ENCODE measurements around the gene HNRNPU.

HNRNPU gene

GRCh38 chr1:244858357-244858756, 6.0 kb downstream of the HNRNPU start:
- Histone ChIP-seq H2AFZ (ENCODE audit: low read length) (no peak overlapping the region), H3K27me3 (ENCODE audit: insufficient read depth, low read length) (no peaks in the 10 kb centered on the region), H3K4me2 (ENCODE audit: low read length) (no peak overlapping the region), H3K9me3 (ENCODE audit: low read length) (no peaks in the 10 kb centered on the region), H3K79me2 (ENCODE audit: insufficient read depth, low read length) (peaks cover 67% of the 10 kb centered on the region), H3K27ac (ENCODE audit: low read depth, low read length, poor library complexity, severe bottlenecking) (no peak overlapping the region), H3K9me2 (ENCODE audit: low read depth, low read length) (no peaks in the 10 kb centered on the region), H3K36me3 (ENCODE audit: insufficient read depth, low read length) (peaks cover 95% of the 10 kb centered on the region), H3K4me1 (ENCODE audit: insufficient read depth, low read length, severe bottlenecking) (peaks cover 30% of the 10 kb centered on the region), H3K9ac (ENCODE audit: low read length) (no peak overlapping the region), H3F3A (ENCODE audit: insufficient read depth, low read length) (no peaks in the 10 kb centered on the region; the same call in 1 of the 2 replicates), H3K4me3 (ENCODE audit: low read depth, low read length, poor library complexity, severe bottlenecking) (no peak overlapping the region), H4K20me1 (ENCODE audit: insufficient read depth, low read length) (peaks cover 21% of the 10 kb centered on the region; the same call in 1 of the 2 replicates)
- TF ChIP-seq, protein P1, sequence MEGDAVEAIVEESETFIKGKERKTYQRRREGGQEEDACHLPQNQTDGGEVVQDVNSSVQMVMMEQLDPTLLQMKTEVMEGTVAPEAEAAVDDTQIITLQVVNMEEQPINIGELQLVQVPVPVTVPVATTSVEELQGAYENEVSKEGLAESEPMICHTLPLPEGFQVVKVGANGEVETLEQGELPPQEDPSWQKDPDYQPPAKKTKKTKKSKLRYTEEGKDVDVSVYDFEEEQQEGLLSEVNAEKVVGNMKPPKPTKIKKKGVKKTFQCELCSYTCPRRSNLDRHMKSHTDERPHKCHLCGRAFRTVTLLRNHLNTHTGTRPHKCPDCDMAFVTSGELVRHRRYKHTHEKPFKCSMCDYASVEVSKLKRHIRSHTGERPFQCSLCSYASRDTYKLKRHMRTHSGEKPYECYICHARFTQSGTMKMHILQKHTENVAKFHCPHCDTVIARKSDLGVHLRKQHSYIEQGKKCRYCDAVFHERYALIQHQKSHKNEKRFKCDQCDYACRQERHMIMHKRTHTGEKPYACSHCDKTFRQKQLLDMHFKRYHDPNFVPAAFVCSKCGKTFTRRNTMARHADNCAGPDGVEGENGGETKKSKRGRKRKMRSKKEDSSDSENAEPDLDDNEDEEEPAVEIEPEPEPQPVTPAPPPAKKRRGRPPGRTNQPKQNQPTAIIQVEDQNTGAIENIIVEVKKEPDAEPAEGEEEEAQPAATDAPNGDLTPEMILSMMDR (IDR thresholded peaks at IDR 0.05; ENCODE audit: low read length), result no peak
- TF ChIP-seq EZH2 (IDR thresholded peaks at IDR 0.05; ENCODE audit: borderline replicate concordance, low read length), result no peak

GRCh38 chr1:244857761-244858160, 6.6 kb downstream of the HNRNPU start:
- Histone ChIP-seq H3K4me3 (ENCODE audit: low read depth, low read length, poor library complexity, severe bottlenecking) (no peak overlapping the region), H3K27me3 (ENCODE audit: insufficient read depth, low read length) (no peaks in the 10 kb centered on the region), H3K4me1 (ENCODE audit: insufficient read depth, low read length, severe bottlenecking) (peaks cover 30% of the 10 kb centered on the region), H3K79me2 (ENCODE audit: insufficient read depth, low read length) (peaks cover 66% of the 10 kb centered on the region), H3K9ac (ENCODE audit: low read length) (no peak overlapping the region), H2AFZ (ENCODE audit: low read length) (no peak overlapping the region), H3F3A (ENCODE audit: insufficient read depth, low read length) (no peaks in the 10 kb centered on the region; the same call in 1 of the 2 replicates), H3K9me2 (ENCODE audit: low read depth, low read length) (no peaks in the 10 kb centered on the region), H3K9me3 (ENCODE audit: low read length) (no peaks in the 10 kb centered on the region), H3K4me2 (ENCODE audit: low read length) (no peak overlapping the region), H3K27ac (ENCODE audit: low read depth, low read length, poor library complexity, severe bottlenecking) (no peak overlapping the region), H3K36me3 (ENCODE audit: insufficient read depth, low read length) (peaks cover 100% of the 10 kb centered on the region), H4K20me1 (ENCODE audit: insufficient read depth, low read length) (peaks cover 21% of the 10 kb centered on the region; the same call in 1 of the 2 replicates)
- no peak for TF ChIP-seq EZH2 (IDR thresholded peaks at IDR 0.05; ENCODE audit: borderline replicate concordance, low read length)
- TF ChIP-seq, protein P1 (IDR thresholded peaks at IDR 0.05; ENCODE audit: low read length), result no peak

- H3K4me1 ChIP-seq (ENCODE audit: insufficient read depth, low read length, severe bottlenecking), result peaks cover 8% of the 10 kb centered on the region
- no peaks in the 10 kb centered on the region for H3K9me2 ChIP-seq (ENCODE audit: low read depth, low read length)
- no peak overlapping the region for H3K27ac ChIP-seq (ENCODE audit: low read depth, low read length, poor library complexity, severe bottlenecking)
- peaks cover 100% of the 10 kb centered on the region for H3K36me3 ChIP-seq (ENCODE audit: insufficient read depth, low read length)
- no peaks in the 10 kb centered on the region for H3K9me3 ChIP-seq (ENCODE audit: low read length)
- H2AFZ ChIP-seq (ENCODE audit: low read length), result no peak overlapping the region
- H3K4me3 ChIP-seq (ENCODE audit: low read depth, low read length, poor library complexity, severe bottlenecking), result no peak overlapping the region
- H3K4me2 ChIP-seq (ENCODE audit: low read length), result no peak overlapping the region
- H3K79me2 ChIP-seq (ENCODE audit: insufficient read depth, low read length), result peaks cover 38% of the 10 kb centered on the region
- 0 out of 2 replicates have a peak, but pooled peaks cover 1% of the 10 kb centered on the region for H3F3A ChIP-seq (ENCODE audit: insufficient read depth, low read length)
- no peak overlapping the region for H3K9ac ChIP-seq (ENCODE audit: low read length)
- H3K27me3 ChIP-seq (ENCODE audit: insufficient read depth, low read length), result no peaks in the 10 kb centered on the region
- 0 out of 2 replicates have a peak, but pooled peaks cover 2% of the 10 kb centered on the region for H4K20me1 ChIP-seq (ENCODE audit: insufficient read depth, low read length)
- no peak for TF ChIP-seq EZH2 (IDR thresholded peaks at IDR 0.05; ENCODE audit: borderline replicate concordance, low read length)
- TF ChIP-seq, protein P1 (IDR thresholded peaks at IDR 0.05; ENCODE audit: low read length), result no peak
Observed at GRCh38 chr1:244854865-244855578, 9.3 kb downstream of the HNRNPU start.

Data from OCI-LY1 (cell line).